RWPE2 (cell line): Measurements from ENCODE around the gene EGFR.

Experiments used
- ATAC-seq: fragments of 200-7000 bp; cut with Tn5 transposase; 3 replicates; pipeline ENCODE4 v1.9.1; 2021; ENCODE audit warnings: low read depth
- DNase-seq: peaks from one replicate; pipeline ENCODE4 v3.0.0-alpha.2; 2020; ENCODE audit warnings: low spot score
- H3K27ac ChIP-seq: fragments of 450-650 bp; 2 replicates; pipeline ENCODE4 v1.5.1; 2017; ENCODE audit warnings: mild to moderate bottlenecking; ENCODE audit not compliant: poor library complexity, severe bottlenecking
- H3K27me3 ChIP-seq: fragments of 250-450 bp; sonication (Bioruptor Pico); 2 replicates; pipeline ENCODE4 v1.5.1; 2021; ENCODE audit warnings: mild to moderate bottlenecking, moderate library complexity; ENCODE audit not compliant: insufficient read depth, poor library complexity, severe bottlenecking
- H3K36me3 ChIP-seq: fragments of 250-450 bp; sonication (Bioruptor Pico); 2 replicates; pipeline ENCODE4 v1.5.1; 2020; ENCODE audit warnings: low read depth, mild to moderate bottlenecking, moderate library complexity
- H3K4me1 ChIP-seq: fragments of 250-450 bp; sonication (Bioruptor Pico); 2 replicates; pipeline ENCODE4 v1.5.1; 2021; ENCODE audit warnings: mild to moderate bottlenecking, moderate library complexity; ENCODE audit not compliant: insufficient read depth, poor library complexity, severe bottlenecking
- H3K4me3 ChIP-seq: fragments of 250-450 bp; sonication (Bioruptor Pico); 2 replicates; pipeline ENCODE4 v1.5.1; 2021; ENCODE audit warnings: mild to moderate bottlenecking, moderate library complexity; ENCODE audit not compliant: severe bottlenecking
- H3K9me3 ChIP-seq: fragments of 250-450 bp; sonication (Bioruptor Pico); 2 replicates; pipeline ENCODE4 v1.5.1; 2021; ENCODE audit warnings: mild to moderate bottlenecking, moderate library complexity; ENCODE audit not compliant: severe bottlenecking
- TF ChIP-seq, protein P1 (sequence below): fragments of 450-650 bp; IDR thresholded peaks from one replicate; pipeline ENCODE4 v1.5.1; 2017; ENCODE audit warnings: mild to moderate bottlenecking, moderate library complexity; ENCODE audit not compliant: poor library complexity, severe bottlenecking

Gene EGFR

GRCh38 chr7:55224810-55225209 lies 206.0 kb downstream of the EGFR start:
- H3K36me3 ChIP-seq = no peaks in the 10 kb centered on the region
- ATAC-seq = peak; percentile 21; the same call in 1 of the 3 replicates

DNA sequence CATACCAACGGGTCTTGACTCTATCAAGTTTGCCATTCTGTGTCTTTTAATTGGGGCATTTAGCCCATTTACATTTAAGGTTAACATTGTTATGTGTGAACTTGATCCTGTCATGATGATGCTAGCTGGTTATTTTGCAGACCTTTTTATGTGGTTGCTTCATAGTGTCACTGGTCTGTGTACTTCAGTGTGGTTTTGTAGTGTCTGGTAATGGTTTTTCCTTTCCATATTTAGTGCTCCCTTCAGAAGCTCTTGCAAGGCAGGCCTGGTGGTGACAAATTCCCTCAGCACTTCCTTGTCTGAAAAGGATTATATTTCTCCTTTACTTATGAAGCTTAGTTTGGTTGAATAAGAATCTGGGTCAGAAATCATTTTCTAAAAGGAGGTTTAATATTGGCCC lies 211.2 kb downstream of the EGFR start:
- peaks cover 13% of the 10 kb centered on the region for H3K27me3 ChIP-seq
- H3K36me3 ChIP-seq = no peaks in the 10 kb centered on the region
- ATAC-seq = no peak
- no peaks in the 10 kb centered on the region for H3K4me1 ChIP-seq
- no peaks in the 10 kb centered on the region for H3K9me3 ChIP-seq
- H3K4me3 ChIP-seq = no peak overlapping the region
- no peak overlapping the region for H3K27ac ChIP-seq
- TF ChIP-seq, protein P1, sequence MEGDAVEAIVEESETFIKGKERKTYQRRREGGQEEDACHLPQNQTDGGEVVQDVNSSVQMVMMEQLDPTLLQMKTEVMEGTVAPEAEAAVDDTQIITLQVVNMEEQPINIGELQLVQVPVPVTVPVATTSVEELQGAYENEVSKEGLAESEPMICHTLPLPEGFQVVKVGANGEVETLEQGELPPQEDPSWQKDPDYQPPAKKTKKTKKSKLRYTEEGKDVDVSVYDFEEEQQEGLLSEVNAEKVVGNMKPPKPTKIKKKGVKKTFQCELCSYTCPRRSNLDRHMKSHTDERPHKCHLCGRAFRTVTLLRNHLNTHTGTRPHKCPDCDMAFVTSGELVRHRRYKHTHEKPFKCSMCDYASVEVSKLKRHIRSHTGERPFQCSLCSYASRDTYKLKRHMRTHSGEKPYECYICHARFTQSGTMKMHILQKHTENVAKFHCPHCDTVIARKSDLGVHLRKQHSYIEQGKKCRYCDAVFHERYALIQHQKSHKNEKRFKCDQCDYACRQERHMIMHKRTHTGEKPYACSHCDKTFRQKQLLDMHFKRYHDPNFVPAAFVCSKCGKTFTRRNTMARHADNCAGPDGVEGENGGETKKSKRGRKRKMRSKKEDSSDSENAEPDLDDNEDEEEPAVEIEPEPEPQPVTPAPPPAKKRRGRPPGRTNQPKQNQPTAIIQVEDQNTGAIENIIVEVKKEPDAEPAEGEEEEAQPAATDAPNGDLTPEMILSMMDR = no peak
- DNase-seq = no peak

More at GRCh38 chr7:55224810-55225209, 206.0 kb downstream of the EGFR start:
- TF ChIP-seq, protein P1 = no peak
- Histone ChIP-seq H3K9me3 (no peaks in the 10 kb centered on the region), H3K4me1 (no peaks in the 10 kb centered on the region), H3K27me3 (peaks cover 13% of the 10 kb centered on the region), H3K4me3 (no peak overlapping the region), H3K27ac (no peak overlapping the region)
- DNase-seq = no peak

DNA sequence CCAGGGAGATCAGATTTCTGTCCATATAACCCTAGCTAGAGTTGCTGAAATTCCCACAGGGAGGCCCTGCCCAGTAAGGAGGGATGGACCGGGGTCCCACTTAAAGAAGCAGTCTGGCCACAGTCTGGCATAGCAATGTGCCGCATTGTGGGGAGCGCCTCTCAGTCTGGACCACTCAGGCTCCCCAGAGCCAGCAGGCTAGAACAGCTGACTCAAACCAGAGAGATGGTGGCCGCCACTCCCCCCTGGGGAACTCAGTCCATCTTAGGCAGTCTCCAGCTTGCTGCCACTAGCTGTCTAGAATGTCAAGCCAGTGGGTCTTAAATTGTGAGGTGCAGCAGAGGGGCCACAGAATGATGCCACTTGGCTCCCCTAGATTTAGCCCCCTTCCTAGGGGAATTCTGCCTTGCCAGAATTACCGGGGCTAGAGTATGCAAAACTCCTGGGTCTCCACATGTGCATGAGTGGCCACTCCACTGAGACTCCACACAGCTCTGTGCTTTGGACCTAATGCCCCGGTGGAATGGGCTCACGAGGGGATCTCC lies 213.0 kb downstream of the EGFR start:
- Histone ChIP-seq H3K4me1 (no peaks in the 10 kb centered on the region), H3K27me3 (peaks cover 14% of the 10 kb centered on the region), H3K4me3 (no peak overlapping the region), H3K27ac (no peak overlapping the region), H3K9me3 (no peaks in the 10 kb centered on the region), H3K36me3 (no peaks in the 10 kb centered on the region)
- DNase-seq = no peak
- TF ChIP-seq, protein P1 = no peak
- ATAC-seq = no peak

DNA sequence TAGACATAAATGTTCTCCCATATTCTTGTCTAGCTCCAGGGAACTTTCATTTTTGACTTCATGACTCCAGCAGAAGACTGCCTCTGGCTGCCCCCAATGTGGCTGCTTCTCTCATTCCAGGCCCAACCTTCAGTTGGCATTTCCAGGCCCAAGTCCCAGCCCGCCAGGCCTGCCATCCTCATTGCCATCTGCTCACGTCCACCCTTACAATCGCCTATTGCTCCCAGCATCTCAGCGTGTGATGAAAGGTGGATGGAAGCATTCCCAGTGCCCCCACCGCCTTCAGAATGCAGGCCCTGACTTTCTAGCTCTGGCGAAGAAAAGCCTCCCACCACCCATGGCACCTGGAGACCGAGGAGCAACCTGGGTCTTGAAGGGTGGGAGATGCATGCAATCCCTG lies 214.2 kb downstream of the EGFR start:
- Histone ChIP-seq H3K27me3 (peaks cover 8% of the 10 kb centered on the region), H3K27ac (no peak overlapping the region), H3K36me3 (no peaks in the 10 kb centered on the region), H3K4me1 (no peaks in the 10 kb centered on the region), H3K4me3 (no peak overlapping the region), H3K9me3 (no peaks in the 10 kb centered on the region)
- no peak for ATAC-seq
- TF ChIP-seq, protein P1 = no peak
- no peak for DNase-seq

DNA sequence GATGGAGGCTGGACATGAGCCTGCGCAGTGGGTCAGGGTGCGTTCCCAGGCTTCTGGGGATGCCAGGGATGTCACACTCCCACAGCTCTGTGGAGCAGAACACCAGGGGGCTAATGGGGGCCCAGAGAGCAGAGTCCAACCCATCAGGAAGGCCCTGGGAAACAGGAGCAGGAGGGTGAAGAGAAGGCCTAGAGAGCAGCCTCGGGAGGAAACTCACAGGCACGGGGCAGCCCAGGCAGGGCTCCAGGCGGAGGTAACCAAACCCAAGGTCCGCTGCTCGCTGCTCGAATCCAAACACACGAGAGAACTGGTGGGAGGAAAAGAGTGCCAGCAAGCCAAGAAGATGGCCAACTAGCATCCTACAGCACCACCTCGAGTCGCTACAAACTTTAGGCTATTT lies 215.6 kb downstream of the EGFR start:
- peaks cover 5% of the 10 kb centered on the region for H3K27me3 ChIP-seq

More for the DNA sequence above, 215.6 kb downstream of the EGFR start:
- no peak overlapping the region for H3K4me3 ChIP-seq
- TF ChIP-seq, protein P1 = no peak
- H3K9me3 ChIP-seq = no peaks in the 10 kb centered on the region
- DNase-seq = no peak
- ATAC-seq = no peak
- H3K36me3 ChIP-seq = no peaks in the 10 kb centered on the region
- H3K27ac ChIP-seq = no peak overlapping the region
- no peaks in the 10 kb centered on the region for H3K4me1 ChIP-seq
